ENCODE results near the gene CDX1.

CDX1 gene

DNA sequence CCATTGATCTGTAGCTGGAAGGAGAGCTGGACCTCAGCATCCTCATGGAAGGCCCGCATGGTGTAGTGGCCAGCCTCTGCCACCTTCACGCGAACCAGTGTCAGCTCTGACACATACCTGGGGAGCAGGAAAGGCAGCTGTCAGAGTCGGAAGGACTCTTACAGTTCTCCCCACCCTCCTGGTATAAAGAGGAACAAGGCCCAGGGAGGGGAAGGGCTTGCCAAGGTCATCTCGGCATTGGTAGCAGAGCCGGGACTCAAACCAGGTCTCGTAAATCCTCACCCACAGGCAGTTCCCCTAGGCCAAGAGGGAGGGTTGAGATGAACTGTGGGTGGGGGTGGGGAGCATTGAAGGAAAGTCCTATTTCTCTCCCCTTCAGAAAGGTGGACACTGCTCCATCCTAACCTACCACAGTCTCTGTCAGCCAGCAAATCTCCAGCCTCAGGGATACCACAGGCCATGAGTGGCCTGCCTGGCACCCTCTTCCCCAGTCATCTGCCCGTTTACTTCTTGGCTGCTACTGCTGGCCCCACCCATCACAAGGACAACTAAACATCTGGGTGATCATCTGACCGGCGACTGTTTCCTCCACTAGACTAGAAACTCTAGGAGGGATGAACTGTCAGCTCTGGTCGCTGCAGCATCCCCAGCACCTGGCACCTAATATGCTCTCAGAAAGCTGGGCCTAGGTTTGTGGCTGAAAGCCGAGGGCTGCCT lies 34.4 kb upstream of the CDX1 start:
- DNase-seq, result no peak

DNA sequence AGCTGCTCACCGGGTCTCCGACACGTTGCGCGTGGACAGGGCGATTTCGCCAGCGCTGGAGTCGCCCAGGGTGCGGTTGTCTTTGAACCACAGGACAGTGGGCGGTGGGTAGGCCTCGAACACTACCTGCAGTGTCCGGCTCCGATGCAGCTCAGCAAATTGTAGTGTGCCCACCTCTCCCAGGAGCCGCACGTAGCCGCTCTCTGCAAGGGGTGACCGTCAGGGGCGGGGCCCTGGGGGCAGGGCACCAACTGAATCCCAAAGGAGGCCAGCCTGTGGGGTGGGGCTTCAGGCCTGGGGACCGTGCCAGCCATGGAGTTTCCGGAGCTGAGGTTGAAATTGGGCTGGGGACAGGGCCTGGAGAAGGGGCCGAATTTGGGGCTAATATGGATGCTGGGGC lies 33.8 kb upstream of the CDX1 start:
- no peak for DNase-seq

DNA sequence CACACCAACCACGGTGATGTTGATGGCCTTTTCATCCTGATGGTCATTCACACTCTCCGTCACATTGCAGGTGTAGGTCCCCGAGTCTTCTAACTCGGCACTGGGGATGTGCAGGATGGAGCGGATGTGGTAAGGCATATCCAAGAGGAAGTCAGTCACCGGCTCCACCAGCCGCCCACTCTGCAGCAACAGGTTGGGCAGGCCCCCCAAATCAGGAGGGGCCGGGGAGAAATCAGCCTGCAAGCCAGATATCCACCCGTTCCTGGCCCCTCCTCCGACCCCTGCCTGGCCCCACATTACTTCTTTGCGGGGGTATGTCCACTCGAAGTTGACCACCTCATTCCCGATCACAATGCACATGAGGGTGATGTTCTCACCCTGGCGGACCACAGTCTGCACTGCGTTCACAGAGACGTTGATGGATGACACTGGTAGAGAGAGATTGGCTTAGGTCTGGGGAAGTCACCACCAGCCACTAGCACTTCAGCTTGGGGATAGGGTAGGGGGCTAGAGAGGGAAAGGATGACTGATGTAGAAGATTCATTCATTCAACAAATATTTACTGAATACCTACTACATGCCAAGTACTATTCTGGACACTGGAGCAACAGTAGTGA lies 32.9 kb upstream of the CDX1 start:
- no peak for DNase-seq

DNA sequence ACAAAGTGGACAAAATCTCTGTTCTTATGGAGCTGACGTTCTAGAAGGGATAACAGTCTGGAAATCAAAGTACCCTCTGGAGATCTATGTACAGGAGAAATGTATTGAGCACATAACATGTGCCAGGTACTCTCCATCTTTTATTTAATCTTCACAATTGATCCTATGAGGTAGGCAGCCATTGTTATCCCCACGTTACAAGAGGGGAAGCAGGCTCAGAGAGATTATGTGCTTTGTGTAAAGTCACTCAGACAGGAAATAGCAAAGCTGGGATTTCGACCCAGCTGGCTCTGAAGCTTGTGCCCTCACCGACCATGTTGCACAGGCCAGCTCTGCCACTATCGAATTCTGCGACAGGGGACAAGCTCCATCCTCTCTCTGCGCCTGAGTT lies 32.4 kb upstream of the CDX1 start:
- DNase-seq, result no peak

DNA sequence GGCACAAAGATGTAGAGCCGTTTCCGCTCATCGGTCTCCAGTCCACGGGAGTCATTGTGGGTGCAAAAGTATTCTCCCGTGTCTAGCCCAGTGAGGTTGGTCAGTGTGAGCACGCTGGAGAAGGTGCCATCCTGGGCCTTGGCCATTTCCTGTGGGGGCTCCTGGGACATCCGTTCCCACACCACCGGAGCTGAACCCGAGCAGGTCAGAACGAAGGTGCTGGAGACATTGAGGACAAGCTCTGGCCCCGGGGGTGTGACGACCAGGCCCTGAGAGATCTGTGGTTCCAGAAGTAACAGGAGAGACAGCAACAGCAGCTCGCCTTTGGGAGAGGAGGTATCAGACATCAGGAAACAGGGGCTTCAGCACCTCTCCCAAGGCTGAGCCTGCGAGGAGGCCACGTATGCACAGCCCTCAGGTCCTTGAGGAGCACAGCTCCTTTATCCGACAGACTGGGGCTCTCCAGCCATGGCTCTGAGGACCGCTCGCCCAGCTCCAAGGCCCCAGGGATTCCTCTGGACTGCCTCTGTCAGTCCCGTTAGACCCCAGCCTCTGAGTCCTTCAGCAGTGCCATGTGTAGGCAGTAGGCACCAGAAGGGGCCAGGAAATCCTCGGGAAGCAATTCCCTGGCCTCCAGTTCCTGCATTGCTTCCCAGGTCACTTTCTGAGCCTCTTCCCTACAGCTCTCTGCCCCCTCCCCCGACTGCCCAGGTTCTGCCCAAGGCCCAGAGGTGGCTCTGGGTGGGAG lies 30.8 kb upstream of the CDX1 start:
- DNase-seq, result no peak

DNA sequence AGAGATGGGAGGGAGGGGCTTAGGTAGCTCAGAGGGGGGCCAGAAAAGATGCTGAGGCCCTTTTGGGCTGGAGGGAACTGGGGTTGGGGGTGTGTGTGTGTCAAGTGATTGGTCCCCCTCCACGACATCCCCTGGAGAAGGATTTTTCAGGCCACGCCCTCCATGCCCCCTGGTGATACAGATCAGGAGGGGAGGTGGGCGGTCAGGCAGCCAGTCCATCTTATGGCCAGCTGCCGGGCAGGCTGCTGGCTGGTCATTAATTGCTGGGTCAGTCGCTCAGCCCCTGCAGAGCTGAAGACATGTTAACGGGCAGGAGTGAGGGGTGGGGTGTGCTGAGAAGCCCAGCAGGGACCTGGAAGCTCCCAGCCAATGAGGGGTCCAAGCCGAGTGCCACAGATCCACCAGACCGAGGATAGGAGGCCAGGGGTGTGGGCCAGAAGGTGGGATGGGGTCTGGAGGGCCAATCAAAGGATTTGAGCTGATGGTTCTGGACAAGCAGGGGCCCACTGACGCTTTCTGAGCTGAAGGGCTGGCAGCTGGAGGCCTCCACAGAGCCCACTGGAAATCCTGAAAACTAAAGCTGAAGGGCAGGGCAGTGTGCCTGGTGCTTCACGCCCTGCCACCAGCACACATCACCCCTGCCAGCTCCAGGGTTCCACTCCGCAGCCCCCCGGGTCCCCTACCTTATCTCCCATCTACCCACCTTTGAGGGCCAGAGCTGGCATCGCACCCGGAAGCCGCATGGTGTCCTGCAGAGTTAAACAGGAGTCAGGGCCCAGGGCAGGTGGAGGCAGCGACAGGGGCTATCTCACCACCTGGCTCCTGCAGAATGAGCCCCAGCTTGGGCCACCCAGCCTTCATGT lies 30.0 kb upstream of the CDX1 start:
- DNase-seq, result no peak

DNA sequence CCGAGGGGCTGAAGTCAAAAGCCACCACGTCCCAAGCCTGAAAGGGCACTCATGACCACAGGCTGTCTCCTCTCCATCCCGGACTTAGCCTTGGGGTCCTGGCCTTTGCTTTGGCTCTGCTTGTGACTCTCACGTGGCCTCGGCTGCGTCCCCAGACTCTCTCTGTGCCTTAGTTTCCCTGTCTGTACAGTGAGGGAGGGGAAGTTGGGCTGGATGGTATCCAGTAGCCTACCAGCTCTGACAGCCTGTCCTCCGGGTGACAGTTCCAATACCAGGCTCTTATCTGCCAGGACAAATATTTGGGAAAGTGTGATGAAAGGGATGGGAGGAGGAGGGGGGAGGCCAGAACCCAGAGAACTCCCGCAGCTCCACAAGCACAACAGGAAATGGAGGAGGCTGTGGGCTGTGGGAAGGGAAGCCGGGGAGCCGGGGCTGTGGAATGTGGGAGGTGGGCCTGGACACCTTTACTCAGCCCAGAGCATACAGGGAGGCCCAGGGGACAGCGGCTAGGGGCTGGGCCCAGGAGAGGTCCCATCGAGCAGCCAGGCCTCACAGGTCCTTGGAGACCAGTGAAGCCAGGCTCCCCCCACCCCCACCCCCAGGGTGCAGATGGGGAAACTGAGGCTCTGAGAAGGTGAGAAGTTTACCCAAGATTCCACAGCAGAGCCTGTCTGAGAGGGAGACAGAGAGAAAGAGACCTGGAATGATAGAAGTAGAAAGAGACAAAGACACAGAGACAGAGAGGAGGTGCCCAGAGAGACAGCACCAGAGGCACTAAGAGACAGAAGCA lies 29.2 kb upstream of the CDX1 start:
- DNase-seq, result no peak

DNA sequence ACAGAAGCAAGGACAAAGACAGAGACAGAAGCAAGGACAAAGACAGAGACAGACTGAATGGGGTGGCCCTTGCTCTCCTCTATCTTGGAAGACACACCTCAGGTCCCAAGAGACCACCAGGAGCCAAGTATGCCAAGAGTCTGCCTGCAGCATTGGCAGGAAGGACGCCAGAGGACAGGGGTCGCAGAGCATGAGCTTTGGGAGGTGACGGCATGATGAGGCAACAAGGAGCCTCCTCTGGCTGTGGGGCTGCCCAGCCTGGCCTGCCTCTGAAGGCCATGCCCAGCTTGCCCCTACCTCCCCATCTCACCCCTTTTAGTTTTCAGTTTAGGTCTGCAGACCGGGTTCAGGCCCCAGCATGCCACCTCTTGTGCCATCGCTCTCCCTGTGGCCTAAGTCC lies 28.6 kb upstream of the CDX1 start:
- DNase-seq, result no peak

DNA sequence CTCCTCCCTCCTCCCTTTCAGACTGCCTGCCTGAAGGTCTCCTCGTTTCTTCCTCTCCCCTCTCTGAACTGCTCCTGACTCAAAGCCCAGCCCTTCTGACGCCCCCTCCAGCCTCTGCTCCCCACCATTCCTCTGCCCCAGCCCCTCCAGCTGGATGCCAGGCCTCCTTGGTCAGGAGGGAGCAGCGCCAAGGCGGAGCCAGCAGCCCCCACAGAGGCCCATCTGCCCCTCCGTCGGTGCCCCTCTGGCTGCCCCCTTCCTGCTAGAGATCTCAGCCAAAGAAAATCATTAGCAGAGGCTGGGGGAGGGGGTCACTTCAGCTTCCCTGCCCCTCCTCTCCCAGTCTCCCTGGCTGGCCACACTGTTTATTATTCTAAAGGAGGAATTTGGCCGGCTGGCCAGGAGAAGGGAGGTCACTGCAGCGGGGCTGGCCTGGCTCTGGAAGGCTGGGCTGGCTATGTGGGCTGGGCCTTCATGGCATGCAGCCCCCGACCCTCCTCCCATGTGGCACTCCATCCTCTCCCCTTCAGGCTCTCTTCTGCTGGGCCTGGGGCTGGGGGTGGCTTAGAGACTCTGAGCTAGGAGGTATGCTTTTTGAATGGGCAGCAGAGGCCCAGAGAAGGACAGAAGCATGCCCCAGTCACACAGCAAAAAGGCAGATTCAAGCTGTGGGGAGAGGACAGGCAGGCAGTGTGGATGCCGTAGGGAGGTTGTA lies 27.9 kb upstream of the CDX1 start:
- DNase-seq, result no peak

DNA sequence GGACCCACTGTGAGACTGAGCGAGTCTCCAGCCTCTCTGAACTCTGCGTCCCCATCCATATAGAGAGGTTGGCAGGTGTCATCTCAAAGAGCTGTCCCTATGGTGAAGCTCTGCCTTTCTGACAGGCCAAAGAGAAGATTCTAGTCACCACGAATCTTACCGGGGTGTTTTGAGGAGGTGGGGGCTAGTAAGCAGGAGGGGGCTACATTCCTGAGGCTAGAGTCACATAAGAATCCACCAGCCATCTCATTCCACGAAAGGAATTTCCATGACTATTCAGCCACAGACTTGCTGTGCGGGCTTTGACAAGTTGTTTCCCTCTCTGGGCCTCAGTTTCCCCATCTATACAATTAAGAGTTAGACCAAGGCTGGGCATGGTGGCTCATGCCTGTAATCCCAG lies 27.2 kb upstream of the CDX1 start:
- no peak for DNase-seq

DNA sequence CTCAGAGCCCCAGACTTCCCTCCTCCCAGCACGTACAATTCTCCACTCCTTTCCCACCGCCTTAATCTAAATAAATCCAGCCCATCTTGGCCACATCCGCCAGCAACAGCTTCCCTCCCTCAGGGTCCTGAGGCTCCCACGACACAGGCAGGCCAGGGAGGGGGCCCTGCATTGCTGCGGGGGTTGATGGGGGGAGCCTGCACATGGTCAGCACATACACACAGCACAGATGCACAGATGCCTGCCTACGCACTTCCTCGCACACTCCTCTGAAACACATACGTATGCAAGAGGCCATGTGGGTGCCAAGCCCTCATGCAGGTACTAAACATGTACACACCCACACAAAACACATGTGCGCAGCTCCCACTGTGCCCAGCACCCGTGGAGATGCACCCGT lies 25.7 kb upstream of the CDX1 start:
- DNase-seq, result no peak

DNA sequence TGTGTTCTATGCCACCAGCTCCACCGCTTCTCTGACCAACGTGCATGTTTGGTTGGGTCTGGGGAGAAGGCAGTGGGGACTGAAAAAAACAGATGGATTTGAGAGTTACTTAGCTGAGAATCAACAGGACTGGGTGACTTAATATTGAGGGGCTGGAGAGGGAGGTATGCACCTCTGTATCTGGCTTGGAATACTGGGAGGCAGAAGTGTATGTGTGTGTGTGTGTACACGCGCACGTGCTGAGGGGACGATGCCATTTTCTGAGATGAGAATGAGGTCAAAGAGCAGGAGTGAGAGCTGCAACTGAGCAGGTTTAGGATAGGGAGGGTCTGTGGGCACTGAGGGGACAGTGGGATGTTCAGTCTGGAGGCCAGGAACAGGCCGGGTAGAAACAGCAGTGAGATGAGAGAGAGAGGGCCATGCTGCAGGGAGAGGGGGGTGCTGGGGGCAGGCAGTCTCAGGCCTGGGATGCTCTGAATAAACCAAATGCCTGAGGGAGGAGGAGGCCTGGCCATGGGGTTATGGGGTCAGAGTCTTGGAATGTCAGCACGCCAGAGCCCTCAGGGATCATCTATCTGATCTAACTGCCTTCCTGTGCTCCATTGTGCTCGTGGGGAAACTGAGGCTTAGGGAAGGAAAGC lies 24.9 kb upstream of the CDX1 start:
- DNase-seq, result no peak

DNA sequence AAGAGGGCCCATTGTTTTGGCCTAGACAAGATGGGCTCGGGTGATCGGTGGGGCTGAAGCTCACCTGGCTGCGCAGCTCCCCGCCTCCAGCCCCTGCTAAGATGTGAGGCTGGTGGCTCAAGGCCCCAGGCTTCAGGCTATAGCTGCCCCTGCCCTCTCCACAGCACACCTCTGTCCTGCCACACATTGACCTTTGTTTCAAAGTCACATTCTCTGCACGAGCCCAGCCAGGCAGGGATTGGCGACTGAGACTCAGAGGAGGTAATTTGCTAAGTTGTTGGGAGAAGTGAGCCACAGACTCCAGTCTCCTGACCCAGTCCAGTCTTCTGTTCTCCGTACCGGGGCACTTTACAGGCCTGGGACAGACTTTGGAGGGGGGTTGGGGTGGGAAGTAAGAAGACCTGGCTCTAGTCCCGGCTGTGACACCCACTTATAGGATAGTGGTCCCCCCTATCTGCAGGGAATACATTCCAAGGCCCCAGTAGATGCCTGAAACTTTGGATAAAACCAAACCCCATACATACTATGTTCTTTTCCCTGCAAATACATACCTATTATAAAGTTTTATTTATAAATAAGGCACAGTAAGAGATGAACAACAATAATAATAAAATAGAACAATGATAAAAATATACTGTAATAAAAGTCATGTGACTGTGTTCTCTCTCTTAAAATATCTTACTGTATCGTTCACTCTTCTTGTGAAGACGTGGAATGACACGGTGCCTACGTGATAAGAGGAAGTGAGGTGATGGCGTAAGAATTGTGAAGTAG lies 24.2 kb upstream of the CDX1 start:
- DNase-seq, result no peak

DNA sequence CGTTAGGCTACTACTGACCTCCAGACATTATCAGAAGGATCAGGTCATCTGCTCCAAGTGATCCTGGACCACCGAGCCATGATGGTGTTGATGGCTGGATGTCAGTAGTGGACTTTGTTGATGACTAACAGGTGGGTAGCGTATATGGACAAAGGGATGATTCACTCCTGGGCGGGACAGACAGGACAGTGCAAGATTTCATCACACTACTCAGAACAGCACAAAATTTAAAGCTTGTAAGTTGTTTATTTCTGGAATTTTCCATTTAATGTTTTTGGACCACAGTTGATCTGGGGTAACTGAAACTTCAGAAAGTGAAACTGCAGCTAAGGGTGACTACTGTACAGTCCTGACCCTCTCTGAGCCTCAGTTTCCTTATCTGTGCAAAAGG lies 23.6 kb upstream of the CDX1 start:
- DNase-seq, result no peak

DNA sequence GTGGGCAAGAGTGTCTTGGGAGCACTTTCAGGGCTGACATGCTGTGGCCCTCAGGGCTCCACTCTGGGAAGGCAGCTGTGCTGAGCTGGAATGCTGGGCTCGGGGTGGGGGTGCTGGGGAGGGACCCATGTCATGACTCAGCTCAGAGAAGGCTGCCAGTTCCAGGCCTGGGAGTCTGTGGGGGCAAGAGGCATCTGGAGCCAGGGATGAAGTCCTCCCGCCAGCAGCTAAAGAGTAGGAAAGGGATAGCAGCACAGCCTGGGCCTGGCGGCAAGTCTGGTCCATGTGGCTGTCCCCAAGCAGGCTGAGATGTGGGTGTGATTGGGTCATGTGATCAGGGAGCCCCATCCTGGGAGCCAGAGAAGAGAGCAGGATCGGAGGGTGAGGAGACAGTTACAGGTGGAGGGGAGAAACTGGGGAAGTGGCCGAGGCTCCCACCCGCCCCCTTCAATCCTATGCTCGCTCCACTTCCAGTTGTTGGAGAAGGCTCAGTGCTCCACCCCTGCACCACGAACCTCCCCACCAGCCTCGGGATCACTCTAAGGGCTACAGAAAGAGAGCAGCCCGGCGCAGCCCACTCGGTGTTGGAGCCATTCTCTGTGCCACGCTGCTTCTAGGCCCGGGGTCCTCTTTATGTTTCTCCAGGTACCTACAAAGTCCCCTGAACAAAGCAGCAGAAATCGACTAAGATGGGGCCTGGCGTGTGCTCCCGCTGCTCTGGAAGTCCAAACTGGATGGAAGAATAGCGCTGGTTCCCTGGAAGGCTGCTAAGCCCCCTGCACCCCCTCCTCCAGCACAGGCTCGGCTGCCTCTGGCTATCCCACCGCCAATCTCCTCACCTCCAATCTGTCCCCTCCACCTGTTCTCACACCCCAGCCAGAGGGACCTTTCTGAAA lies 23.0 kb upstream of the CDX1 start:
- DNase-seq, result no peak

DNA sequence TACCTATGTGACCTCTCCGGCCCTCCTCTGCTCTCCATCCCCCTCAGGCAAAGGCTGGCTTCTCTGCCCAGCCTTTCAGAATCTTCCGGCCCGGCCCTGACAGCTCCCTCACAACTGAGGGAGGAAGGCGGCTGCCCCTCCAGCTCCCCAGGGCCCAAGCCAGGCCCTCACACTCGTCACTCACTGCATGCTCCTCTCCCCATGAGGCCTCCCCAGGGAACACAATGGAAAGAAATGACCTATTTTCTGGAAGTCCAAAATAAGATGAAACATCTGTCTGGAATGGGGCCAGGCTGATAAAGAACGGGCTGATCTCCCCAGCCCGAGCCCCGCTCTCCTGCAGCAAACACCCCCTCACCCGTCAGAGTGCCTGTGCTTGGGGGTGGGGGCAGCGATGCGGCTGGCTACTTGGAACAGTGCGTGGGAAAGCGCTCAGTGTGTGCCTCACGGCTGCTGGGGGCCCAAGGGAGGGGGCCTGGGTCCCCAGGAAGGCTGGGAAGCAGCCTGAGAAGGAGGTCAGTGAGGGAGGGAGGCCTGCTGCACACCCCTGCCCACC lies 22.3 kb upstream of the CDX1 start:
- DNase-seq, result no peak

DNA sequence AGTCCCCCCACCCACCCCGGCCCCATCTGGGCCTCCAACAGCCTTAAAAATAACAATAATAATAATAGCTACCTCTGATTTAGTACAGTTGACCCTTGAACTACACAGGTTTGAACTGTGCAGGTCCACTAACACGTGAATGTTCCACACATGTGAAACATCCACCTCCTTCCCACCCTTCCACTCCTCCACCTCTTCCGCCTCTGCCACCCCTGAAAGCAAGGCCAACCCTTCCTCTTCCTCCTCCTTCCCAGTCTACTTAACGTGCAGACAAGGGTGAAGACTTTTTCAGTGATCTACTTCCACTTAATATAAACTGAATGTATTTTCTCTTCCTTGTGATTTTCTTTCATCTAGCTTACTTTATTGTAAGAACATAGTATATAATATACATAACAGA lies 21.7 kb upstream of the CDX1 start:
- no peak for DNase-seq

DNA sequence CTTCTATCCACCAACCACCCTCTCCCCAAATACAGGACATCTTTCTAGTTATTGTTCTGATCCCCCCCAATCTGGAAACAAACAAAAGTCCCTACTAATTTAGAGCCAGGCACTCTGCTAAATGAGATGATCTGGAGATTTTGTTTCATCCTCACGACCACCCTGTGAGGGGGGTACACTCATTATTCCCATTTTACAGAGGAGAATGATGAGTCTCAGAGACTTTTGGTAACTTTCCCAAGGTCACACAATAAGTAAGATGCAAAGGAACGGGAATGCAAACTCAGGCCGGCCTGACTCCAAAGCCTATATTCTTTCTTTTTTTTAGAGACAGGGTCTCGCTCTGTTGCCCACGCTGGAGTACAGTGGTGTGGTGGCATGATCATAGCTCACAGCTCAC lies 20.3 kb upstream of the CDX1 start:
- DNase-seq, result no peak
